Activated CD4-positive, alpha-beta memory T cell treated with anti-CD3 and anti-CD28 coated beads, Interleukin-2, amount 10 ng/mL, durations not matched to agents 7 days and 5 days (primary cell): ENCODE results near the gene FXYD2. TPM values are rescaled to one million over a fixed set of nuclear protein-coding genes. Genes with fewer than 3 reads are reported as not detected.
"Not testable (repeated sequence)": the region's sequence is repeated elsewhere in the genome, so short reads cannot be mapped to it uniquely, and the experiment has no call there.

ENCODE experiments used
- CTCF ChIA-PET: fragments of 350-600 bp; sonication (Branson Sonifier 250); formaldehyde crosslinking; loops from one replicate; lab custom pipeline; 2021; ENCODE audit warnings: antibody characterized with exemption, inconsistent platforms; lab: Charles Lee
- POLR2A ChIA-PET: fragments of 350-600 bp; sonication (Branson Sonifier 250); formaldehyde crosslinking; loops from one replicate; lab custom pipeline; 2021; ENCODE audit warnings: antibody characterized with exemption; lab: Charles Lee
- DNase-seq: peaks from one replicate; pipeline ENCODE4 v3.0.0-alpha.2; 2020
- H3K27ac Mint-ChIP-seq: one replicate; pipeline ENCODE4 v1.8.0; 2021; ENCODE audit warnings: mild to moderate bottlenecking, mixed read lengths
- H3K27me3 Mint-ChIP-seq: one replicate; pipeline ENCODE4 v1.8.0; 2021; ENCODE audit warnings: mixed read lengths
- H3K36me3 Mint-ChIP-seq: one replicate; pipeline ENCODE4 v1.8.0; 2021; ENCODE audit warnings: low read depth, mixed read lengths
- H3K4me1 Mint-ChIP-seq: one replicate; pipeline ENCODE4 v1.8.0; 2021; ENCODE audit warnings: mixed read lengths
- H3K4me3 Mint-ChIP-seq: one replicate; pipeline ENCODE4 v1.8.0; 2021; ENCODE audit warnings: mild to moderate bottlenecking, mixed read lengths
- H3K9me3 Mint-ChIP-seq: one replicate; pipeline ENCODE4 v1.8.0; 2021; ENCODE audit warnings: mixed read lengths
- total RNA-seq, 2 experiments: library from RNA; stranded (reverse); gene quantifications; one replicate each; pipeline ENCODE4 v1.2.3, GENCODE V29; 2021

Gene FXYD2
- total RNA-seq, 2 experiments from 2014 or later, result 0.33 to 0.48 TPM

- H3K9me3 Mint-ChIP-seq, H3K36me3 Mint-ChIP-seq, POLR2A ChIA-PET, H3K27ac Mint-ChIP-seq, H3K4me3 Mint-ChIP-seq, DNase-seq: not testable (repeated sequence)
- H3K27me3 Mint-ChIP-seq, result peaks cover 18% of the 10 kb centered on the region
- CTCF ChIA-PET, result interaction anchor here (0.7 kb wide), 1 partner anchor 188 kb away, joined by 3 read pairs; no protein-coding TSS in a partner anchor
- peaks cover 10% of the 10 kb centered on the region for H3K4me1 Mint-ChIP-seq
Observed at GRCh38 chr11:117865546-117865945, 41.0 kb upstream of the FXYD2 start.

GRCh38 chr11:117863383-117863782 lies 38.8 kb upstream of the FXYD2 start:
- no peak for DNase-seq
- H3K27me3 Mint-ChIP-seq, result peaks cover 16% of the 10 kb centered on the region
- H3K36me3 Mint-ChIP-seq, result no peaks in the 10 kb centered on the region
- H3K27ac Mint-ChIP-seq, result no peak overlapping the region
- CTCF ChIA-PET, result no interaction called here
- H3K4me1 Mint-ChIP-seq, result peaks cover 10% of the 10 kb centered on the region
- POLR2A ChIA-PET, result no interaction called here
- H3K4me3 Mint-ChIP-seq, result no peak overlapping the region
- H3K9me3 Mint-ChIP-seq, result no peaks in the 10 kb centered on the region

- no peaks in the 10 kb centered on the region for H3K9me3 Mint-ChIP-seq
Observed at GRCh38 chr11:117862753-117863152, 38.2 kb upstream of the FXYD2 start.

GRCh38 chr11:117862019-117862725 lies 37.6 kb upstream of the FXYD2 start:
- Mint-ChIP-seq H3K4me3 (no peak overlapping the region), H3K27me3 (peaks cover 12% of the 10 kb centered on the region), H3K9me3 (no peaks in the 10 kb centered on the region), H3K27ac (no peak overlapping the region), H3K4me1 (peaks cover 10% of the 10 kb centered on the region), H3K36me3 (no peaks in the 10 kb centered on the region)
- DNase-seq, result no peak
- CTCF ChIA-PET, result no interaction called here
- POLR2A ChIA-PET, result no interaction called here

More at GRCh38 chr11:117862753-117863152, 38.2 kb upstream of the FXYD2 start:
- ChIA-PET POLR2A (no interaction called here), CTCF (no interaction called here)
- Mint-ChIP-seq H3K4me3 (no peak overlapping the region), H3K27me3 (peaks cover 13% of the 10 kb centered on the region), H3K36me3 (no peaks in the 10 kb centered on the region), H3K4me1 (peaks cover 10% of the 10 kb centered on the region), H3K27ac (no peak overlapping the region)
- DNase-seq, result no peak

GRCh38 chr11:117861151-117862018 lies 36.8 kb upstream of the FXYD2 start:
- DNase-seq, result no peak
- no peak overlapping the region for H3K27ac Mint-ChIP-seq
- peaks cover 10% of the 10 kb centered on the region for H3K4me1 Mint-ChIP-seq
- H3K36me3 Mint-ChIP-seq, result no peaks in the 10 kb centered on the region
- POLR2A ChIA-PET, result no interaction called here
- no peaks in the 10 kb centered on the region for H3K9me3 Mint-ChIP-seq
- no peak overlapping the region for H3K4me3 Mint-ChIP-seq
- peaks cover 12% of the 10 kb centered on the region for H3K27me3 Mint-ChIP-seq
- CTCF ChIA-PET, result interaction anchor here (1.2 kb wide), 1 partner anchor 192 kb away, joined by 4 read pairs; no protein-coding TSS in a partner anchor

GRCh38 chr11:117860139-117860538 lies 35.6 kb upstream of the FXYD2 start:
- POLR2A ChIA-PET, result no interaction called here
- Mint-ChIP-seq H3K27ac (no peak overlapping the region), H3K27me3 (peaks cover 15% of the 10 kb centered on the region), H3K9me3 (no peaks in the 10 kb centered on the region), H3K36me3 (no peaks in the 10 kb centered on the region), H3K4me1 (peaks cover 10% of the 10 kb centered on the region), H3K4me3 (no peak overlapping the region)
- CTCF ChIA-PET, result interaction anchor here (1.2 kb wide), 1 partner anchor 193 kb away, joined by 4 read pairs; no protein-coding TSS in a partner anchor
- no peak for DNase-seq

GRCh38 chr11:117859488-117860112 lies 35.1 kb upstream of the FXYD2 start:
- ChIA-PET CTCF (no interaction called here), POLR2A (no interaction called here)
- H3K27me3 Mint-ChIP-seq, result peaks cover 13% of the 10 kb centered on the region
- no peak overlapping the region for H3K4me3 Mint-ChIP-seq
- DNase-seq, result no peak
- no peak overlapping the region for H3K27ac Mint-ChIP-seq
- H3K36me3 Mint-ChIP-seq, result no peaks in the 10 kb centered on the region
- peaks cover 10% of the 10 kb centered on the region for H3K4me1 Mint-ChIP-seq
- H3K9me3 Mint-ChIP-seq, result no peaks in the 10 kb centered on the region

- Mint-ChIP-seq H3K27me3 (peaks cover 17% of the 10 kb centered on the region), H3K4me1 (peaks cover 10% of the 10 kb centered on the region), H3K27ac (no peak overlapping the region), H3K9me3 (no peaks in the 10 kb centered on the region), H3K4me3 (no peak overlapping the region), H3K36me3 (no peaks in the 10 kb centered on the region)
- POLR2A ChIA-PET, result no interaction called here
- CTCF ChIA-PET, result no interaction called here
- no peak for DNase-seq
Observed at GRCh38 chr11:117859061-117859460, 34.5 kb upstream of the FXYD2 start.

GRCh38 chr11:117857734-117858414 lies 33.3 kb upstream of the FXYD2 start:
- H3K4me1 Mint-ChIP-seq, result peaks cover 10% of the 10 kb centered on the region
- peaks cover 2% of the 10 kb centered on the region for H3K9me3 Mint-ChIP-seq
- no peak overlapping the region for H3K4me3 Mint-ChIP-seq
- H3K27ac Mint-ChIP-seq, result no peak overlapping the region
- CTCF ChIA-PET, result no interaction called here
- POLR2A ChIA-PET, result no interaction called here
- peaks cover 19% of the 10 kb centered on the region for H3K27me3 Mint-ChIP-seq
- no peak for DNase-seq
- H3K36me3 Mint-ChIP-seq, result peaks cover 2% of the 10 kb centered on the region

- CTCF ChIA-PET, result no interaction called here
Observed at GRCh38 chr11:117855912-117856651, 31.5 kb upstream of the FXYD2 start.

GRCh38 chr11:117855186-117855845 lies 30.8 kb upstream of the FXYD2 start:
- Mint-ChIP-seq H3K36me3 (peaks cover 8% of the 10 kb centered on the region), H3K27me3 (peaks cover 30% of the 10 kb centered on the region), H3K4me1 (peaks cover under 1% of the 10 kb centered on the region), H3K4me3 (no peak overlapping the region), H3K9me3 (peaks cover 9% of the 10 kb centered on the region), H3K27ac (no peak overlapping the region)
- no peak for DNase-seq
- CTCF ChIA-PET, result interaction anchor here (0.9 to 1.5 kb wide), 4 partner anchors 12 to 198 kb away, joined by 3 to 8 read pairs (median 4); no protein-coding TSS in a partner anchor
- POLR2A ChIA-PET, result no interaction called here

More at GRCh38 chr11:117855912-117856651, 31.5 kb upstream of the FXYD2 start:
- no peak overlapping the region for H3K27ac Mint-ChIP-seq
- no peaks in the 10 kb centered on the region for H3K4me1 Mint-ChIP-seq
- peaks cover 30% of the 10 kb centered on the region for H3K27me3 Mint-ChIP-seq
- POLR2A ChIA-PET, result no interaction called here
- H3K9me3 Mint-ChIP-seq, result peaks cover 9% of the 10 kb centered on the region
- peaks cover 8% of the 10 kb centered on the region for H3K36me3 Mint-ChIP-seq
- DNase-seq, result no peak
- H3K4me3 Mint-ChIP-seq, result no peak overlapping the region
